Fibroblast of lung (primary cell): ENCODE results near the gene POLD1. TPM values are rescaled to one million over a fixed set of nuclear protein-coding genes. Genes with fewer than 3 reads are reported as not detected.

Experiments used
- DNase-seq, 2 donors: peaks; one replicate each; pipeline versions ENCODE4 v3.0.0 to v3.0.0-alpha.2; 2010; ENCODE audit warnings: low read depth in 2 of 2
- H2AFZ ChIP-seq: 2 replicates; pipeline ENCODE4 v1.5.1; 2012; ENCODE audit warnings: low read length, control low read depth, inconsistent platforms
- H3K27ac ChIP-seq: 2 replicates; pipeline ENCODE4 v1.5.1; 2011; ENCODE audit warnings: low read length, control low read depth; ENCODE audit not compliant: insufficient read depth
- H3K27me3 ChIP-seq: 2 replicates; pipeline ENCODE4 v1.5.1; 2011; ENCODE audit warnings: mild to moderate bottlenecking, low read length; ENCODE audit not compliant: control insufficient read depth, insufficient read depth
- H3K36me3 ChIP-seq: 2 replicates; pipeline ENCODE4 v1.5.1; 2011; ENCODE audit warnings: low read length; ENCODE audit not compliant: control insufficient read depth, insufficient read depth
- H3K4me1 ChIP-seq: 2 replicates; pipeline ENCODE4 v1.5.1; 2011; ENCODE audit warnings: low read length; ENCODE audit not compliant: control insufficient read depth, insufficient read depth; ENCODE audit errors: extremely low read depth
- H3K4me2 ChIP-seq: 2 replicates; pipeline ENCODE4 v1.5.1; 2011; ENCODE audit warnings: low read length, control low read depth; ENCODE audit not compliant: insufficient read depth; ENCODE audit errors: extremely low read depth
- H3K4me3 ChIP-seq, 4 experiments: fragments of 200-600 bp in 1 of 4; sonication (generic) in 1 of 4; replicated peaks in 1 of 4; 2 replicates each; pipeline ENCODE4 v1.5.1; 2011 to 2016; ENCODE audit warnings: low read length in 4 of 4, low read depth in 3 of 4, mild to moderate bottlenecking in 3 of 4, control low read depth in 2 of 4, inconsistent platforms in 1 of 4, mixed read lengths in 1 of 4; ENCODE audit not compliant: insufficient read depth in 1 of 4; ENCODE audit errors: control extremely low read depth in 1 of 4
- H3K79me2 ChIP-seq: 2 replicates; pipeline ENCODE4 v1.5.1; 2012; ENCODE audit warnings: mild to moderate bottlenecking, low read length, inconsistent platforms; ENCODE audit not compliant: control insufficient read depth, insufficient read depth
- H3K9ac ChIP-seq: 2 replicates; pipeline ENCODE4 v1.5.1; 2011; ENCODE audit warnings: mild to moderate bottlenecking, low read length, control low read depth; ENCODE audit not compliant: insufficient read depth
- H3K9me3 ChIP-seq: 2 replicates; pipeline ENCODE4 v1.5.1; 2012; ENCODE audit warnings: low read depth, low read length; ENCODE audit not compliant: control insufficient read depth, insufficient read depth
- H4K20me1 ChIP-seq: 2 replicates; pipeline ENCODE4 v1.5.1; 2011; ENCODE audit warnings: low read length; ENCODE audit not compliant: control insufficient read depth, insufficient read depth; ENCODE audit errors: extremely low read depth
- EZH2 ChIP-seq: IDR thresholded peaks from 2 replicates; pipeline ENCODE4 v1.5.1; 2012; ENCODE audit warnings: low read length, control low read depth, mild to moderate bottlenecking; ENCODE audit errors: missing control alignments
- polyA plus RNA-seq, 2 donors: library from polyadenylated mRNA; depleted of rRNA in 1 of 2; stranded (reverse) in 1 of 2; unstranded in 1 of 2; fragments of >200 nt; gene quantifications; 2 replicates each; pipeline ENCODE4 v1.2.1, GENCODE V29; 2011 to 2012; ENCODE audit warnings: missing spikeins in 1 of 2
- total RNA-seq: library from RNA; depleted of rRNA; stranded (reverse); fragments of >200 nt; gene quantifications from 2 replicates; pipeline ENCODE4 v1.2.1, GENCODE V29; 2014
- TF ChIP-seq, protein P1 (sequence below), 2 donors: IDR thresholded peaks in 1 of 2; conservative IDR thresholded peaks in 1 of 2; 1 replicate in 1 of 2; 2 replicates in 1 of 2; pipeline ENCODE4 v1.5.1; 2011 to 2012; ENCODE audit warnings: low read length in 2 of 2, control low read depth in 1 of 2, inconsistent platforms in 1 of 2, low read depth in 1 of 2, mild to moderate bottlenecking in 1 of 2

The POLD1 gene
- total and polyA plus RNA-seq, 2 donors (not counting 1 experiment from before 2014, with no cell fraction given), result 4.0 to 23.6 TPM

DNA sequence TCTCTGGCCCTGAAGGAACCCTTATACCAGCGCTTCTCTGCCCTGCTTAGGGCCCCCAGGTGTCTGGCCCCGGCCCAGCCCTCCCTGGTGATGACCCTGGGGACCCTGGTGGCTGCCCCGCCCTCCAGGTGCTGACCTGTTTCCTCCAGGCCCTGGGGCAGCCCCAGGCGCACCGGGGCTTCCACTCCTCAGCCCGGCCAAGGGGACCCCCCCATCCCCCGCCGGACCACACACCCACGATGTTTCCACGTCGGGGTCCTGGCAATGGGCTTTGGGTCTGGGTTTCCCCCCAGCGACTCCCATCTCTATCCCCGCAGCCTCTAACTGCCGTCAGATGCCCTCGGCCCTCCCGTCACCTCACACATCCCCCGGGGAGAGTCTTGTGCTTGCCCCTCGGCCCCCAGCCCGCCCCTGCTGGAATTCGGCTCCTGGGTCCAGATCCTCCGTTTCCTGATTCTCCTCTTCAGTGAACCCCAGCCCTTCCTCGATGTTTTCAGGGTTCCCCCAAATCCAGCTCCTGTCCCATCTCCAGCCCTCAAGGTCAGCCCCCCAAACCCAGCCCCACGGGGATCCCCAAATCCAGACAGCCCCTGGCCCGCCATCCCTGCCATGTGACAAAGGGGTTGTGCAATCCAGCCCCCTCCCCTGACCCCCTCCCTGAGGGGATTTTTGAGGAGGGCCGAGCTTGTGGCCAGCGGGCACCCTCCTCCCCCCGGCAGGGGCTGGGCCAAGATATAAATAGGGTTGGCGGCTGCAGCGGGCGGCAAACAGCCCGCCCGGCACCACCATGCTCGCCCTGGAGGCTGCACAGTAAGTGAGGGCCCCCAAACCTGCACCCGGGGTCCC is 34.3 kb downstream of the POLD1 start, which contains the start of gene SPIB:
Gene SPIB, plus strand, starts transcription at position 763 of the 846 bp plus-strand sequence. Its CDS starts 25 bp downstream, at position 788.
- Histone ChIP-seq H2AFZ (no peak within 1 kb of the TSS), H3K4me2 (no peak within 1 kb of the TSS), H3K27ac (no peak within 1 kb of the TSS), H3K79me2 (no peaks in the 10 kb centered on the region), H3K36me3 (no peaks in the 10 kb centered on the region), H3K9ac (no peak within 1 kb of the TSS), H3K4me1 (no peaks in the 10 kb centered on the region), H4K20me1 (no peaks in the 10 kb centered on the region), H3K9me3 (no peaks in the 10 kb centered on the region), H3K4me3 (no peak within 1 kb of the TSS), H3K27me3 (peaks cover 4% of the 10 kb centered on the region)
- no peak for DNase-seq
- TF ChIP-seq, protein P1, sequence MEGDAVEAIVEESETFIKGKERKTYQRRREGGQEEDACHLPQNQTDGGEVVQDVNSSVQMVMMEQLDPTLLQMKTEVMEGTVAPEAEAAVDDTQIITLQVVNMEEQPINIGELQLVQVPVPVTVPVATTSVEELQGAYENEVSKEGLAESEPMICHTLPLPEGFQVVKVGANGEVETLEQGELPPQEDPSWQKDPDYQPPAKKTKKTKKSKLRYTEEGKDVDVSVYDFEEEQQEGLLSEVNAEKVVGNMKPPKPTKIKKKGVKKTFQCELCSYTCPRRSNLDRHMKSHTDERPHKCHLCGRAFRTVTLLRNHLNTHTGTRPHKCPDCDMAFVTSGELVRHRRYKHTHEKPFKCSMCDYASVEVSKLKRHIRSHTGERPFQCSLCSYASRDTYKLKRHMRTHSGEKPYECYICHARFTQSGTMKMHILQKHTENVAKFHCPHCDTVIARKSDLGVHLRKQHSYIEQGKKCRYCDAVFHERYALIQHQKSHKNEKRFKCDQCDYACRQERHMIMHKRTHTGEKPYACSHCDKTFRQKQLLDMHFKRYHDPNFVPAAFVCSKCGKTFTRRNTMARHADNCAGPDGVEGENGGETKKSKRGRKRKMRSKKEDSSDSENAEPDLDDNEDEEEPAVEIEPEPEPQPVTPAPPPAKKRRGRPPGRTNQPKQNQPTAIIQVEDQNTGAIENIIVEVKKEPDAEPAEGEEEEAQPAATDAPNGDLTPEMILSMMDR (conservative IDR thresholded peaks at IDR 0.05 in 1 of 2, IDR thresholded peaks at IDR 0.05 in 1 of 2; ENCODE audit: low read depth in 1 of 2, low read length in 2 of 2), result no peak
- no peak for TF ChIP-seq EZH2

DNA sequence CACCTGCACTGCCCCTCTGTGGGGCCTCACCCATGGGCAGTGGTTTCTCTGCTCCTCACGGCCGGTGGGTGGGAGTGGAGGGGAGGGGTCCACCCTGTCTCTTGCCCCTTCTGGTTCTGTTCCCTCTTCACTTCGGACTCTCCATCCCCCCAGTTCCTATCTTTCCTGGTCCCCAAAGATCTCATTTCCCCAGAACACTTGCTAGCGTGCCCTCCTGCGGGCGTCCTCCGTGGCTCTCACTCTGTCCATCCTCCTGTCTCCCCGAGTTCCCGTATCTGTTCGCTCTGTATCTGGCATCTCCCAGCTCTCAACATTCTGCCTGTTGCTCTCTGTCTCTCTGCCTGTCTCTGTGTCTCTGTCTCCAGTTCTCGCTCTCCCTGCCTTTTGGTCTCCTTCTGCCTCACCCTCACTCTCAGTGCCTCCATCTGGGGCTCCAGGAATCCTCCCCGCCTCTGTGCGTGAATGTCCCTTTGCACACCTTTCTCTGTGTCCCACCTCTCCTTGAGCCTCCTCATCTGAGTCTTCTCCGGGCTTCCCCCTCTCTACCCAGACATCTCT is 35.0 kb downstream of the POLD1 start:
- Histone ChIP-seq H3K27me3 (peaks cover 4% of the 10 kb centered on the region), H3K4me3 (no peak overlapping the region), H3K27ac (no peak overlapping the region), H3K4me1 (no peaks in the 10 kb centered on the region), H2AFZ (no peak overlapping the region), H3K79me2 (no peaks in the 10 kb centered on the region), H3K4me2 (no peak overlapping the region), H3K9me3 (no peaks in the 10 kb centered on the region), H3K9ac (no peak overlapping the region), H4K20me1 (no peaks in the 10 kb centered on the region), H3K36me3 (no peaks in the 10 kb centered on the region)
- no peak for DNase-seq
- TF ChIP-seq EZH2, result no peak

DNA sequence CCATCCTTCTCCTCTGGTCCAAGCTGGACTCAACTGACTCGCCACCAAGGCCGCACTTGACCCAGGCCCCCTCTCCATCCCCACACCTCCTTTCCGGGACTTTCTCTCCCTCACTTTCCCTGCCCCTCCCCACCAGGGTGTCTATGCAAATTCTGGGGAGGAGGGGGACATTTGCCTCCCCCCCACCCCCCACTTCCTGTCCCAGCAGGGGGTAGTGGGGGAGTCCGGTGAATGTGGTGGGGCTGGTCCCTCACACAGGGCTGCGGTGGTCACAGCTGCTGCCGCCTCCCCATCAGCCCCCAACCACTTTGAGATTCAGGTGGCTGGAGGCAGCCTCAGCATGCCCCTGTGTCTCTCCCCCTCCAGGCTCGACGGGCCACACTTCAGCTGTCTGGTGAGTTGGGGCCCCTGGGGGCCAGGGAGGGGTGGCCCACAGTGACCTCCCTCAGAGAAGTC is 35.5 kb downstream of the POLD1 start:
- no peak for DNase-seq
- Histone ChIP-seq H3K9me3 (no peaks in the 10 kb centered on the region), H3K36me3 (no peaks in the 10 kb centered on the region), H3K4me1 (no peaks in the 10 kb centered on the region), H3K9ac (no peak overlapping the region), H3K4me2 (no peak overlapping the region), H3K4me3 (no peak overlapping the region), H3K27me3 (peaks cover 4% of the 10 kb centered on the region), H3K27ac (no peak overlapping the region), H3K79me2 (no peaks in the 10 kb centered on the region), H4K20me1 (no peaks in the 10 kb centered on the region), H2AFZ (no peak overlapping the region)
- TF ChIP-seq, protein P1 (conservative IDR thresholded peaks at IDR 0.05 in 1 of 2, IDR thresholded peaks at IDR 0.05 in 1 of 2; ENCODE audit: low read depth in 1 of 2, low read length in 2 of 2), result no peak
